ENCODE results near the gene CHRND. TPM values are rescaled to one million over a fixed set of nuclear protein-coding genes. Genes with fewer than 3 reads are reported as not detected.
A peak's percentile ranks its signal among the peaks of the same experiment; 100 is the strongest.

Gene CHRND
- total and polyA plus RNA-seq, 2 donors (not counting 1 experiment from before 2014, with no cell fraction given), result not detected

DNA sequence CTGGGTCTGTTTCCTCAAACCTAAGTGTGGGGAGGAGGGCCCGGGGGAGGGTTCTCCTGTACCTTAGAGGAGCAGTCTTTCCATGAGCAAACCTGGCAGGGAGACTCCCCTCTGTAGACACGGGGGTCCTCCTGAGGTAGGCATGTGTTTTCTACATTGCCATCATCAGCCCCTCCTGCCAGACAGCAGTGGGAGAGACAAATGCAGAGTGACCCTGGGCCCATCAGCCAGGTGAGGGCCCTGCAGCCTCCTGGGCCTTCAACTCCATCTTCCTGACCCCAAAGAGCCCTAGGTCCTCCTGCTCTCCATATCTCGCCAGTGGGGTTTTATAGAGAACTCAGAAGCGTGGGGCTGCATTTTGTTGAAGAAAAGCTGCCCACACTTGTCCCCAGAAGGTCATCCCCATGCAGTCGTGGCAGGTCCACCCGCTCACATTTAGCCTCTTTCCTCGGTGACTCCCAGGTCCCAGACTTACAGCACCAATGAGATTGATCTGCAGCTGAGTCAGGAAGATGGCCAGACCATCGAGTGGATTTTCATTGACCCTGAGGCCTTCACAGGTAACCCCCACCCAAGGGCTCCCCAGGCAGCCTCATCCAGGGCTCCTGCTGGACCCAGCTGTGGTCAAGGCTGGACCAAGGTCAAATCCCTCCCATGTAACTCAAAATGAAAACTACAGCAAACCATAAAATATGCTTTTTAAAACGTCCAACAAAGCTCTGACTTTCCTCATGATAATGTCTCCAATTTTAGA is 16.2 kb downstream of the CHRND start:
- intact Hi-C loops (cut with micrococcal nuclease), result no loop called here
- ATAC-seq (ENCODE audit: low read depth), result no peak
- H3K9me3 Mint-ChIP-seq (ENCODE audit: insufficient read depth), result no peaks in the 10 kb centered on the region
- no peak overlapping the region for H3K27ac Mint-ChIP-seq
- H3K4me3 ChIP-seq (ENCODE audit: control extremely low read depth in 1 of 5, extremely low read depth in 1 of 5, insufficient read depth in 1 of 5, low read depth in 2 of 5, low read length in 4 of 5), result no peak overlapping the region
- POLR2A ChIA-PET, result no interaction called here
- peaks cover 14% of the 10 kb centered on the region for H4K20me1 ChIP-seq (ENCODE audit: control insufficient read depth, insufficient read depth, low read length, poor library complexity, severe bottlenecking)
- peaks cover 11% of the 10 kb centered on the region for H3K27me3 Mint-ChIP-seq
- peaks cover 0 to 9% of the 10 kb centered on the region in 2 donors for H3K4me1 ChIP-seq (ENCODE audit: control insufficient read depth in 2 of 2, insufficient read depth in 2 of 2, low read length in 2 of 2)
- peaks cover 16% of the 10 kb centered on the region for H3K4me1 Mint-ChIP-seq
- no peak for DNase-seq
- H3K9ac ChIP-seq (ENCODE audit: low read length), result no peak overlapping the region
- CTCF ChIA-PET, result no interaction called here
- no peak overlapping the region for H3K4me3 Mint-ChIP-seq
- peaks cover 0 to 12% of the 10 kb centered on the region in 2 experiments for H3K36me3 ChIP-seq (replicated peaks in 1 of 2; ENCODE audit: control extremely low read depth in 1 of 2, control insufficient read depth in 1 of 2, extremely low read depth in 1 of 2, insufficient read depth in 2 of 2, low read length in 1 of 2)
- 77% methylated on average over 9 of the region's 9 CpGs for WGBS (ENCODE audit: insufficient coverage)
- H2AFZ ChIP-seq (ENCODE audit: insufficient read depth, low read depth, low read length, poor library complexity, severe bottlenecking), result no peak overlapping the region
- H3K4me2 ChIP-seq (replicated peaks; ENCODE audit: low read depth, low read length, poor library complexity, severe bottlenecking), result no peak overlapping the region
- TF ChIP-seq, protein P1, sequence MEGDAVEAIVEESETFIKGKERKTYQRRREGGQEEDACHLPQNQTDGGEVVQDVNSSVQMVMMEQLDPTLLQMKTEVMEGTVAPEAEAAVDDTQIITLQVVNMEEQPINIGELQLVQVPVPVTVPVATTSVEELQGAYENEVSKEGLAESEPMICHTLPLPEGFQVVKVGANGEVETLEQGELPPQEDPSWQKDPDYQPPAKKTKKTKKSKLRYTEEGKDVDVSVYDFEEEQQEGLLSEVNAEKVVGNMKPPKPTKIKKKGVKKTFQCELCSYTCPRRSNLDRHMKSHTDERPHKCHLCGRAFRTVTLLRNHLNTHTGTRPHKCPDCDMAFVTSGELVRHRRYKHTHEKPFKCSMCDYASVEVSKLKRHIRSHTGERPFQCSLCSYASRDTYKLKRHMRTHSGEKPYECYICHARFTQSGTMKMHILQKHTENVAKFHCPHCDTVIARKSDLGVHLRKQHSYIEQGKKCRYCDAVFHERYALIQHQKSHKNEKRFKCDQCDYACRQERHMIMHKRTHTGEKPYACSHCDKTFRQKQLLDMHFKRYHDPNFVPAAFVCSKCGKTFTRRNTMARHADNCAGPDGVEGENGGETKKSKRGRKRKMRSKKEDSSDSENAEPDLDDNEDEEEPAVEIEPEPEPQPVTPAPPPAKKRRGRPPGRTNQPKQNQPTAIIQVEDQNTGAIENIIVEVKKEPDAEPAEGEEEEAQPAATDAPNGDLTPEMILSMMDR (IDR thresholded peaks at IDR 0.05), result no peak
- no peak for TF ChIP-seq EZH2 (IDR thresholded peaks at IDR 0.05; ENCODE audit: borderline replicate concordance, insufficient read depth, low read depth, low read length, poor library complexity, severe bottlenecking)
- no peak overlapping the region for H3K27ac ChIP-seq (ENCODE audit: low read length in 2 of 2)
- peaks cover 0 to 11% (median 5%) of the 10 kb centered on the region in 4 experiments for H3K27me3 ChIP-seq (replicated peaks in 1 of 4; ENCODE audit: control extremely low read depth in 1 of 4, control insufficient read depth in 3 of 4, insufficient read depth in 4 of 4, low read length in 3 of 4)
- peaks cover 0 to 8% (median 0%) of the 10 kb centered on the region in 3 donors for H3K9me3 ChIP-seq (ENCODE audit: control extremely low read depth in 1 of 3, control insufficient read depth in 2 of 3, insufficient read depth in 1 of 3, low read length in 2 of 3)
- H3K79me2 ChIP-seq (ENCODE audit: control insufficient read depth, insufficient read depth, low read length), result peaks cover 25% of the 10 kb centered on the region

DNA sequence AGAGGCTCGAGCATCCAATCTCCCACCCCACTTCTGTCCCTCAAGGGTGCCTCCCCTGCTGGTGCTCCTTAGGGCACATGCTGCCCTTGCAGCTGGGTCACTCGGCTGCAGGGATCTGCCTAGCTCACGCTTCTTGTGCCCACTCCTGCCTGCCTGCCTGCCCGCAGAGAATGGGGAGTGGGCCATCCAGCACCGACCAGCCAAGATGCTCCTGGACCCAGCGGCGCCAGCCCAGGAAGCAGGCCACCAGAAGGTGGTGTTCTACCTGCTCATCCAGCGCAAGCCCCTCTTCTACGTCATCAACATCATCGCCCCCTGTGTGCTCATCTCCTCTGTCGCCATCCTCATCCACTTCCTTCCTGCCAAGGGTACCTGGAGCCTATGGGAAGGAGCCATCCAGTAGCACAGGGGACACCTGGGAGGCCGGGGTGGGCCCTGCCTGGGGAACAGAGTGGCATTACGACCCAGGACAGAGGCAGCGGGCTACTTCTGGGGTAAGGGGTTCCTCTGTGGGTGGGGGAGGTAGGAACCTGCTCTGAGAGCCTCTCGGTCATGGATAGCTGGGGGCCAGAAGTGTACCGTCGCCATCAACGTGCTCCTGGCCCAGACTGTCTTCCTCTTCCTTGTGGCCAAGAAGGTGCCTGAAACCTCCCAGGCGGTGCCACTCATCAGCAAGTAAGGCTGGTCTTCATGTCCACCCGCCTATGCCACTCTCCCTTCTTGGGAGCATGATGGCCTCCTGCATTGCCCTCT is 16.9 kb downstream of the CHRND start:
- Histone ChIP-seq H3K4me3 (ENCODE audit: control extremely low read depth in 1 of 5, extremely low read depth in 1 of 5, insufficient read depth in 1 of 5, low read depth in 2 of 5, low read length in 4 of 5) (no peak overlapping the region), H2AFZ (ENCODE audit: insufficient read depth, low read depth, low read length, poor library complexity, severe bottlenecking) (no peak overlapping the region), H3K27ac (ENCODE audit: low read length in 2 of 2) (no peak overlapping the region), H3K9me3 (ENCODE audit: control extremely low read depth in 1 of 3, control insufficient read depth in 2 of 3, insufficient read depth in 1 of 3, low read length in 2 of 3) (peaks cover 0 to 7% (median 0%) of the 10 kb centered on the region in 3 donors), H3K79me2 (ENCODE audit: control insufficient read depth, insufficient read depth, low read length) (peaks cover 32% of the 10 kb centered on the region), H4K20me1 (ENCODE audit: control insufficient read depth, insufficient read depth, low read length, poor library complexity, severe bottlenecking) (peaks cover 14% of the 10 kb centered on the region), H3K27me3 (replicated peaks in 1 of 4; ENCODE audit: control extremely low read depth in 1 of 4, control insufficient read depth in 3 of 4, insufficient read depth in 4 of 4, low read length in 3 of 4) (peaks cover 0 to 9% (median 4%) of the 10 kb centered on the region in 4 experiments), H3K9ac (ENCODE audit: low read length) (no peak overlapping the region), H3K4me2 (replicated peaks; ENCODE audit: low read depth, low read length, poor library complexity, severe bottlenecking) (no peak overlapping the region), H3K4me1 (ENCODE audit: control insufficient read depth in 2 of 2, insufficient read depth in 2 of 2, low read length in 2 of 2) (peaks cover 0 to 13% of the 10 kb centered on the region in 2 donors), H3K36me3 (replicated peaks in 1 of 2; ENCODE audit: control extremely low read depth in 1 of 2, control insufficient read depth in 1 of 2, extremely low read depth in 1 of 2, insufficient read depth in 2 of 2, low read length in 1 of 2) (peaks cover 3 to 17% of the 10 kb centered on the region in 2 experiments)
- POLR2A ChIA-PET, result no interaction called here
- CTCF ChIA-PET, result no interaction called here
- intact Hi-C loops (cut with micrococcal nuclease), result no loop called here
- H3K27ac Mint-ChIP-seq, result peak overlapping the region; percentile 47
- H3K9me3 Mint-ChIP-seq (ENCODE audit: insufficient read depth), result no peaks in the 10 kb centered on the region
- ATAC-seq (ENCODE audit: low read depth) (no peak), DNase-seq (no peak)
- 95% methylated on average over 16 of the region's 20 CpGs for WGBS (ENCODE audit: insufficient coverage)
- no peak overlapping the region for H3K4me3 Mint-ChIP-seq
- peaks cover 21% of the 10 kb centered on the region for H3K4me1 Mint-ChIP-seq
- peaks cover 6% of the 10 kb centered on the region for H3K27me3 Mint-ChIP-seq
- TF ChIP-seq, protein P1 (IDR thresholded peaks at IDR 0.05), result no peak
- TF ChIP-seq EZH2 (IDR thresholded peaks at IDR 0.05; ENCODE audit: borderline replicate concordance, insufficient read depth, low read depth, low read length, poor library complexity, severe bottlenecking), result no peak
